Measurements from ENCODE around the gene DNAJB8.

The DNAJB8 gene

DNA sequence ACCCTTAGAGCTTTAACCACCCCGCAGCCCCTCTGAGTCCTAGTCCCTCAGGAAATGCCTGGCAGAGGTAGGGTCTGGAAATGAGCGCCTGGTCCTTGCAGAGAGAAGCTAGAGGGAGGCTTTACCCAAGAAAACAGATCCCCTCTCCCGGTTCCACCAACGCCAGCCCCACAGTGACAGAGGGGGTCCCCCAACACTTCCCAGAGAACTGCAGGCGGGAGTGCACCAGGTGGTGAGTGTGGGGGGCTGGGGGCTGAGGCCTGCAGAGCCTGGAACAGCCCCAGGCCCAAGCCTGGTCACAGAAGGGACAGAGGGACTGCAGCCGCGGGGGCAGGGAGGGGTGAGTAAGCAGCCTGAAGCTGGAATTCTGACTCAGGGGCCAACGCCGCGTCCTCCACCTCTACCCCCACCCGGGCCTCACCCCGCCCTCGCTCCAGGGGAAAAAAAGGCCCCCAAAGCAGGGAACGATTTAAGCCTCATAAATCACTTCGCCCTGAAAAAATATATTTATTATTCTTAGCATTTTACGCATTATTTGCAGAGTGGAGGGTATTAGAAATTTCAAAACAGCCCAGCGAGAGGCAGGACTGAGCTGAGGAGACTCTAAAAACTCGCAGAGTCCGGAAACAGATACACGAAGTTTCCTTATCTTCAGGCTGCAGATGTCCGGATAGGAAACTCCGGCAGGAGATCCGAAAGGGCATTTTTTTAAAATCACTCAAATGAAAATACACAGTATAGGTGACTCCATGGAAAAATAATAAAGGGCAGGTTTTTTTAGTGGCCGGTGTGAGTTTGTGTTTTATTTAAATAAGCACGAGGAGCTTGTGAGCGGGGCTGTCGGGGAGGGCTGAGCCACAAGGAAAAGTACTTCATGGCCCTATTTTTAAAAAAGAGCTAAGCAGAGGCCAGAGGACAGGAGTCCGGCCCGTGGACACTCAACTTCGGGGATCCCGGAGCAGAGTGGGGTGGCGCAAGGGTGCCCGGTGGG, 16.3 kb upstream of the DNAJB8 start:
- no peak for DNase-seq

- no peak for DNase-seq
Observed at GRCh38 chr3:128482175-128482574, 15.5 kb upstream of the DNAJB8 start.

- DNase-seq, result peak; percentile 79 to 93
Observed at GRCh38 chr3:128481438-128481942, 14.8 kb upstream of the DNAJB8 start.

- no peak for DNase-seq
Observed at GRCh38 chr3:128480717-128481437, 14.2 kb upstream of the DNAJB8 start.

DNA sequence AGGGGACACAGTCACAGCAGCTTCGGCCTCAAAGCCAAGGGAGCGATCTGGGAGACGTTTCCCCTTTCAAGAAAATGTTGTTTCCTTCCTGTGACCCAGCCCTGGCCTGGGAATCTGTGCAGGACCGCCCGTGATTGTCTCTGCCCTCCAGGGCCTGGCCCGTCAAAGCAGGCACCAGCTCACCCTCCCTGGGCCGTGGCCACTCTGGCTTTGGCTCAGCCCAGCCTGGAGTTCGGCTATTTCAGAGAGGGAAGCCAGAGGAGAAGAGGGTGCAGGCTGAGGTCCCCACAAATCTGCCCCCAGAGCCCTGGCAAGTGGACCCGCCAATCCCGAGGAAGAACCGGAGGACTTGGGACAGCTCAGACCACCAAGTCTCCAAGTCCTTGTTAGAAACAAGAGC, 13.6 kb upstream of the DNAJB8 start:
- no peak for DNase-seq

GRCh38 chr3:128479558-128480086, 12.9 kb upstream of the DNAJB8 start:
- DNase-seq, result no peak

DNA sequence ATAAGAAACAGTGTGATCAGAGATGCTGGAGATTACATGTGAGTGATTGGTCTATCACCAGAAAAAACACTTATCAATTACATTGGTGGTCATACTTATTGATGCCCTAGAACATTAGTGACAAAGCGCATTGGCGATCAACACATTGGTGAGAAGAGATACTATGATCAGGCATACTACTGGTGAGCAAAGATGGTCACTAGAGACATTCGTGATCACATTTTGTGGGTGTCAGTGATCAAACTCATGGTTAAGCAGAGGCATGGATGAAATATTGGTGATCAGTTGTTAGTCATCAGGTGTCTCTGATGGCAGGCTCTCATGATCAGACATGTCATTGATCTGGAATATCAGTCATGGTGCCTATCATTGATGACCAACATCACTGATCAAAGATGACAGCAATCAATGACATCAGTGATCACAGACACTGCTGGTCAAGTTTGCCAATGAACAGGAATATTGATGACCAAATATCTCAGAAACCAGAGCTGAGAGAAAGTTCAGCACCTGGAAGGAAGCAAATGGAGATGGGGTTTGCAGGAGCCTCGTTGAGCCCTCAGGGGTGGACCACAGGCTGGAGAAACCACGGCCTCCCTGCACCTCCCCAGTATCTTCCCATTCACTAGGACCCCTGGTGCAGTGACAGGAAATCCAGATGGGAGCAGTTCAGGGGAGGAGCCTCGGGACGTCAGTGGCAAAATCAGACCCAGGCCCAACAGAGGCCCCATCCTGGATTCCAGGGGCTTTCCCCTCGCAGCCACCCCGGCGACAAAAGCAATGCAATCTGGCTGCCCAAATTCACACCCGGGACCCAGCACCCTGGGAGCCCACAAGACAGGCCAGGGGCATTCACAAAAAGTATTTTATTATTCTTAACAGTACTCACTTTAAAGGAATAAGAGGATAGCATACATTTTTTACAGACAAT, 12.2 kb upstream of the DNAJB8 start:
- no peak for DNase-seq

GRCh38 chr3:128476659-128477058, 10.0 kb upstream of the DNAJB8 start:
- DNase-seq, result no peak

DNA sequence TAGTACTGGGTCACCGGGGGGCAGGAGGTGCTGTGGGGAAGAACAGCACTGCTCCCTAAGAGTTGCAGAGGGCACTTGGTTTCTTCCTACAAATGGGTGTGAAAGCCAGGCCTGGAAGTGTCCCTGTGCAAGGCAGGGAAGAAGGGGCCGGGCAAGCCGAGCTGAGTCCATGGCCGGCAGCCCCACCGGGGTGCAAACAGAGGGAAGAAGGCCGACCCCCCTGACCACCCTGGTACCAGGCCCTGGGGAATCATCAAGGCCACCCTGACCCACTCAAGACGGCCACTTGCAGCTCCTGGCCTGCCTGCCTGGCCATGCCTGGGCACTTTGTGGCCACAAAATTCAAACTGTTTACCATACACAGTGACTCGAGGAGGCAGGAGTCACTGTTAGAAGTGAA, 8.7 kb upstream of the DNAJB8 start:
- no peak for DNase-seq

DNA sequence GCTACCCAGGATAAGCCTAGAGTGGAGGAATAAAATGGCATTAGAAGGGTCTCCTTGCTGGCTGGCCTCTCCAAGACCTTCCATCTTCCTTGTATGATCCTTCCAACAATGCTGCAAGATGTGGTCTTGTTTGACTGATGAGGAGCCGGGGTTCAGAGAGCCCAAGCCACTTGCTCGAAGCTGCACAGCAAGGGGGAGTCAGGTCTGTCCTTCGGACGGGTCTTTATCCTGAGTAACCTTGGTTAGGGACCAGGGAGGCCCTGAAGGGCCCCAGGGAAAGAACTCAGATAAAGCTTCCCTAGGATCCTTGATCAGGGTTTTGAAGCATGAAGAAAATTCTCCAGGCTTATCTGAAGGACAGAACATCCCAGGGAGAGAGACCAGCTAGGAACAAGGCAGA, 7.0 kb upstream of the DNAJB8 start:
- no peak for DNase-seq

DNA sequence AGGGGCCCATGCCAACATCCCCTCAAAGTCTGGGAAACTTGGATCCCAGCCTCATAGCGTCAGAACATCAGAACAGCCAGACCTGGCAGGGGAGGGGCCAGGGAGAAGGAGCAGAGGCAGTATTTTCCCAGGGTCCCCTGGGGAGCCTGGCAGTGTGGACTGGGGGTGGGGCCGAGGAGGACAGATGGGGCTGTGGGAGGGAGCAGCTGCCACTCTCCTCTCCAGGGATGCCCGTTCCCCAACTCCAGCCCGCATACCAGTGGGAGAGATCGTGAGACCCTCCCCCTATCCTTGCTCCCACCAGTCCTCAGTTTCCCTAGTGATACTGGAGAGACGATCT, 6.5 kb upstream of the DNAJB8 start:
- peak; percentile 93 to 95 for DNase-seq

DNA sequence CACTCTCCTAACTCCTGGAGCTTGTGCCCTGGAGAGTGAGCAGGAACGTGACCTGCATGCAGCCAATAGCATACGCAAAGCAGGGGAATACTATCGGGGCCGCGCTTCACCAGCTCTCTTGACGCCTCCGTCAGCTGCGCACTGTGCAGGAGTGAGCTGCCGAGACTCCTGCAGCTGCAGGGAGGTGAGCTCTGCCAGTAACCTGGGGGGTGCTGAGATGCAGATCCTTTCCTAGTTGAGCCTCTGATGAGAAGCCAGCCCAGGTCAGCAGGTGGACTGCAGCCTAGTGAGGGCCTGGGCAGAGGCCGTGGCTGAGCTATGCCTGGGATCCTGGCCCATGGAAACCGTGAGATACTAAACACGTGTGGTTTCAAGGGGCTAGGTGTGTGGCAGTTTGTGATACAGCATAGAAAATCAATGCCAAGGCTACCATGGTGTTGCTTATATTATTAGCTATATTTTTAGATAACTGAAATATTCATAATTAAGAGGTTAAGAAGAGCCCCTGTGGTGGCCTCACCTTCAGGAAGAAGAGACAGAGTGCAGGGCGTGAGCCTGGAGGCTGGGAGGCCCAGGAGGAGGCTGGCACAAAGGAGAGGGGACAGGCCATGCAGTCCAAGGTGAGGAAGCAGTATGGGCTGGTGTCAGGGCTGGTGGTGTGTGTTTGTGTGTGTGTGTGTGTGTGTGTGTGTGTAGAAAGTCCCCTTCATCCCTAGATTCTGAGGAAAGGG, 5.9 kb upstream of the DNAJB8 start:
- no peak for DNase-seq

DNA sequence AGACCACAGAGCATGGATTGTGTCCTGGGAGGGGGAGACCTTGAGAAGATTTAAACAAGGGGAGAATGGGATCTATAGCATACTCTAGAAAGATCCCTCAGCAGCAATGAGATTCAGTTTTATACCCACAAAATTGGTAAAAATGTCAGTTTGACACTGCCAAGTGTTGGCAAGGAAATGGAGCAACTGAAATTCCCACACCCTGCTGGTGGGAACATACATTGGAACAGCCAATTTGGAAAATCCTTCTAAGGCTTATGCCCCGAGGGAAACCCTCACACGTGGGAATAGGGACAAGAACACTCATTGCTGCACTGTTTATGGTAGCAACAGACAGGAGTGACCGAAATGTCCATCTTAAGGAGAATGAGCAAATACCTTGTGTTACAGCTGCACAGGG, 5.0 kb upstream of the DNAJB8 start:
- DNase-seq, result no peak

DNA sequence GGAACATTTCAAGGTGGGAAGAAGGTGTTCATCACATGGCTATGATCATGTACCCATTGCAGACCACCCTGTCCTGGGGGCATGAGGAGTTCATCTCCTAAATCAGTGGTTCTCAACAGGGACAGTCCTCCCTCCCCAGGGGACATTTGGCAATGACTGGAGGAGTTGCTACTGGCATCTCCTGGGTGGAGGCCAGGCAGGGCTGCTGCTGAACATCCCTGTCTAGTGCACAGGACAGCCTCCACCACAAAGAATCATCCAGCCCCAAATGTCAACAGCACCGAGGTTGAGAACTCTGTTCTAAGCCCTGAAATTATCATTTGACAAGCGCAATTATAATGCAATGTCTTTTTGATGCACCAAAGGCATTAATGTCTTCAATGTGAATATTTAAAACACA, 4.4 kb upstream of the DNAJB8 start:
- DNase-seq, result no peak

- DNase-seq, result no peak
Observed at GRCh38 chr3:128470134-128470899, 3.6 kb upstream of the DNAJB8 start.

DNA sequence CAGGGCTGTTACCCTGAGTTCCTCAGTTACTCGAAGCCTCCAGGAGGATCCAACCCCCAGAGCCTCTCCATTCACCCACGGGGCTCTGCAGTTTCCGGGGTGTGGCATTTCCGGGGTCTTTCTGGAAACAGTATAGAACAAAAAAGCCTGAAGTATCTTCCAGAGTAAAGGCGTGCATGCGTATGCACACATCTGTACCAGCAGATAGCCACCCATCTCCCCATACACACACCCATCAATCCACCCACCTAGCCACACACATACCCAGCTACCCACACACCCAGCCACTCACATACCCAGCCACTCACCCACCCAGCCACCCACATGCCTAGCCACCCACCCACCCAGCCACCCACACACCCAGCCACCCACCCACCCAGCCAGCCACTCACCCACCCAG, 2.9 kb upstream of the DNAJB8 start:
- DNase-seq, result no peak

DNA sequence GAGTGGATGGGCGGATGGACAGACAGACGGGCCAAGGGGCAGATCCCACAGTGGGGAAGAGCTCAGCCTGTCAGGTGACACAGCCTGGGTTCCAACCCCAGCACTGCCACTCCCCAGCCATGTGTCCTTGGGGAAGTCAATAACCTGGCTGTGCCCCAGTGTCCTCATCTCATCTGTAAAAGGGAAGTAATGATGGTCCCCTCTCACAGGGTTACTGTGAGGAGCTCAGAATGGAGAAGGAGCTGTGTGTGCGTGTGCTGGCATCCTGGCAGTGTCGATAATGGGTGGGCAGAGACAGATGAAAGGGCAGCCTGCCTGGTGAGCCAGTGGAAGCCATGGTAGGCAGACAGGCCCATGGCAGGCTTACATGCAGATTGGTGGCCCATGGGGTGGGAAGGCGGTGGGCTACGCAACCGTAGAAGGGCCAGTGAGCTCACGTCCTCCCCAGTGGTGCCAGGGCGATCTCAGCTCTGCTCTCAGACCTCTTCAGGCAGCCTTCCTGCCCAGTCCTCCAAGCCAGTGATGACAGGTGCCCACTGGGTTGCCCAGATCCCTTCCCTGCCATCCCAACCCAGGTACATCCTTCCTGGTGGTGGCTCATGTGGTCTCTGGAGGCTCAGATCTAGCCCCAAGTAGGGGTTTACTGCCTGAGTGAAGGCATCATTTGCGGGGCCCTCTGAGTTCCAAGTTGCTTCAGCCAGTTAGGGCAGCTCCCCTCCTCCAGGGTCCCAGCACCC, 2.3 kb upstream of the DNAJB8 start:
- no peak for DNase-seq

DNA sequence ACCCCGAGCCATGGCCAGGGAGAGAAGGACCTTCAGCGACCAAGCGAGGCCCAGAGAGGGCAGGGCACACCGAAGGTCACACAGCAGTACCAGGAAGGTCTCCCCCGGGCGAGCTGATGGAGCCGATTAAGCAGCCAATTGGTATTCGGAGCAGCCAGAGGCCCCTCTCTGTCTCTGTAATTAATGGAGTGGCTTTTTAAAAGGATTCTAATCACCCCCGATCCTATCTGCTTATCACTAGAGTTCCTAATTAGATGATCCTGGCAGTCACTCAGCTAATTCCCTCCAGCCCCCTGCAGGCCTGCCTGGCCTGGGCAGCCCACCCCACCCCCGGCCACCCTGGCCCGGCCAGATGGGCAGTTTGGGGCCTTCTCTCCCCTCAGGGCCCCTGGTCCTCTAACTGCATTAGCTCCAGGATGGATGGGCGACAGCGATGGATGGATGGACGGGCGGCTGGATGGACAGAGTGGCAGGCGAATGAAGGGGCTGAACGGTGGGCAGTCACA, 1.6 kb upstream of the DNAJB8 start:
- DNase-seq, result no peak

DNA sequence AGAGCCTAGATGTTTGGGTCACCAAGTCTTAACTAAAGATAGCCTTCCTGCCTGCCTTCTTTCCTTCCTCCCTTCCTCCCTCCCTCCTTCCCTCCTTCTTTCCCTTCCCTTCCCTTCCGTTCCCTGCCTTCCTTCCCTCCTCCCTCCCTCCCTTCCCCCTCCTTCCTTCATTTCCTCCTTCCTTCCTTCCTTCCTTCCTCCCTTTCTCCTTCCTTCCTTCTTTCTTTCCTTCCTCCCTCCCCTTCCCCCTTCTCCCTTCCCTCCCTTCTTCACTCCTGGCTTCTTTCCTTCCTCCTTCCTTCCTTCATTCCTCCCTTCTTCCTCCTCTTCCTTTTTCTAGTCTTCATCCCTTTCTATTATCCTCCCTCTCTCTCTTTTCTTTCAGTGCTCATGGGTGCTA, 2.0 kb downstream of the DNAJB8 start:
- no peak for DNase-seq

GRCh38 chr3:128464188-128464587, 2.5 kb downstream of the DNAJB8 start:
- DNase-seq, result peak in 1 of 2 experiments; percentile 36
